Keratinocyte (primary cell): ENCODE data around the gene TLE7. TPM values are rescaled to one million over a fixed set of nuclear protein-coding genes. Genes with fewer than 3 reads are reported as not detected.
A peak's percentile ranks its signal among the peaks of the same experiment; 100 is the strongest.

Experiments used
- DNase-seq: peaks from one replicate; pipeline ENCODE4 v3.0.0-alpha.2; 2011; ENCODE audit warnings: low read depth, missing footprints, low spot score
- FAIRE-seq: peaks from 2 replicates; lab custom pipeline; 2011; peaks lifted over from hg19 to GRCh38; lab: Jason Lieb, UNC
- H2AFZ ChIP-seq: 2 replicates; pipeline ENCODE4 v1.6.0; 2012; ENCODE audit warnings: low read length, control low read depth, inconsistent platforms; ENCODE audit not compliant: control insufficient read depth
- H3K27ac ChIP-seq: 2 replicates; pipeline ENCODE4 v1.5.1; 2011; ENCODE audit warnings: low read length; ENCODE audit not compliant: control insufficient read depth, insufficient read depth
- H3K27me3 ChIP-seq: 3 replicates; pipeline ENCODE4 v1.6.0; 2011; ENCODE audit warnings: low read length; ENCODE audit not compliant: control insufficient read depth, insufficient read depth; ENCODE audit errors: extremely low read depth
- H3K36me3 ChIP-seq, 2 experiments: 2 replicates in 1 of 2; 3 replicates in 1 of 2; pipeline ENCODE4 v1.5.1; 2011; ENCODE audit warnings: low read length in 2 of 2, mild to moderate bottlenecking in 1 of 2; ENCODE audit not compliant: control insufficient read depth in 2 of 2, insufficient read depth in 2 of 2; ENCODE audit errors: extremely low read depth in 1 of 2
- H3K4me1 ChIP-seq: 3 replicates; pipeline ENCODE4 v1.5.1; 2011; ENCODE audit warnings: low read length; ENCODE audit not compliant: control insufficient read depth, insufficient read depth; ENCODE audit errors: extremely low read depth
- H3K4me2 ChIP-seq: 3 replicates; pipeline ENCODE4 v1.6.0; 2011; ENCODE audit warnings: low read depth, low read length; ENCODE audit not compliant: control insufficient read depth, insufficient read depth; ENCODE audit errors: extremely low read depth
- H3K4me3 ChIP-seq, 3 experiments: fragments of 200-600 bp in 1 of 3; sonication (generic) in 1 of 3; 2 replicates in 2 of 3; 3 replicates in 1 of 3; pipeline ENCODE4 v1.5.1; 2011 to 2016; ENCODE audit warnings: low read length in 3 of 3, mild to moderate bottlenecking in 3 of 3, control low read depth in 2 of 3, inconsistent platforms in 1 of 3, low read depth in 1 of 3, mixed read lengths in 1 of 3, mixed run types in 1 of 3, moderate library complexity in 1 of 3; ENCODE audit not compliant: control insufficient read depth in 2 of 3, insufficient read depth in 2 of 3; ENCODE audit errors: extremely low read depth in 1 of 3
- H3K79me2 ChIP-seq: 2 replicates; pipeline ENCODE4 v1.6.0; 2012; ENCODE audit warnings: low read length; ENCODE audit not compliant: control insufficient read depth, insufficient read depth
- H3K9ac ChIP-seq: 3 replicates; pipeline ENCODE4 v1.6.0; 2011; ENCODE audit warnings: low read length; ENCODE audit not compliant: control insufficient read depth, insufficient read depth; ENCODE audit errors: extremely low read depth
- H3K9me1 ChIP-seq: 3 replicates; pipeline ENCODE4 v1.6.0; 2011; ENCODE audit warnings: low read length; ENCODE audit not compliant: control insufficient read depth, insufficient read depth; ENCODE audit errors: extremely low read depth
- H3K9me3 ChIP-seq: 2 replicates; pipeline ENCODE4 v1.5.1; 2012; ENCODE audit warnings: low read depth, low read length; ENCODE audit not compliant: control insufficient read depth
- H4K20me1 ChIP-seq: 3 replicates; pipeline ENCODE4 v1.6.0; 2011; ENCODE audit warnings: low read length; ENCODE audit not compliant: control insufficient read depth, insufficient read depth; ENCODE audit errors: extremely low read depth
- EZH2 ChIP-seq: IDR thresholded peaks from one replicate; pipeline ENCODE4 v1.6.1; 2012; ENCODE audit warnings: inconsistent platforms, mild to moderate bottlenecking, low read length, moderate library complexity
- dilution Hi-C: fragments of 300-500 bp; cut with MboI; formaldehyde crosslinking; loops from one replicate; pipeline ENCODE4 v1.7.0; 2020; ENCODE audit warnings: low sequenced_read_pairs; ENCODE audit not compliant: extremely low pct_ligation_motif_present
- polyA plus RNA-seq, 5 experiments: library from polyadenylated mRNA; depleted of rRNA in 3 of 5; stranded (reverse) in 3 of 5; stranded (forward) in 1 of 5; unstranded in 1 of 5; fragments of >200 nt; gene quantifications; 1 replicate in 1 of 5; 2 replicates in 3 of 5; 3 replicates in 1 of 5; pipeline versions ENCODE4 v1.2.1 to v1.2.3, GENCODE V29; 2011 to 2012; ENCODE audit warnings: missing spikeins in 2 of 5, low read depth in 1 of 5, low replicate concordance in 1 of 5
- TF ChIP-seq, protein P1 (sequence below), 3 experiments: IDR thresholded peaks in 1 of 3; conservative IDR thresholded peaks in 1 of 3; optimal IDR thresholded peaks in 1 of 3; 2 replicates in 2 of 3; 3 replicates in 1 of 3; pipeline versions ENCODE3 to v1.5.1; 2011; ENCODE audit warnings: low read length in 3 of 3, mild to moderate bottlenecking in 3 of 3, moderate library complexity in 2 of 3, control low read depth in 1 of 3, inconsistent platforms in 1 of 3; ENCODE audit not compliant: insufficient read depth in 2 of 3; ENCODE audit errors: extremely low read depth in 1 of 3

TLE7 gene
- polyA plus RNA-seq, 1 donor (not counting 4 experiments of a cell fraction or from before 2014, with no cell fraction given), result not detected

DNA sequence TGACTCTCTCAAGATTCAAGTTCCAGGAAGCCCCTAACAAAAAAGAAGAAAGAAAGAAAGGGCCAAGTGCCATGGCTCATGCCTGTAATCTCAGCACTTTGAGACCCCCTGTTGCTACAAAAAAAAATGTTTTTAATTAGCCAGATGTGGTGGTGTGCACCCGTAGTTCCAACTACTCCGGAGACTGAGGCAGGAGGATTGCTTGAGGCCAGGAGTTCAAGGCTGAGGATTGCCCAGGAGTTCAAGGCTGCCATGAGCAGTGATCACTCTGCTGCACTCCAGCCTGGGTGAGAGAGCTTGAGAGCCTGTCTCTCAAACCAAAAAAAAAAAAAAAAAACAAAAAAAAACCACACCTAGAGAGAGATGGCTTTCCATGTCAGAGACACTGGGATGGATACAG, 18.8 kb downstream of the TLE7 start:
- H3K79me2 ChIP-seq, result no peaks in the 10 kb centered on the region
- DNase-seq (no peak), FAIRE-seq (no peak)
- no peaks in the 10 kb centered on the region for H3K4me1 ChIP-seq
- dilution Hi-C loops, result no loop called here
- H3K9ac ChIP-seq, result no peak overlapping the region
- H3K27ac ChIP-seq, result no peak overlapping the region
- no peak overlapping the region for H3K4me3 ChIP-seq
- H4K20me1 ChIP-seq, result no peaks in the 10 kb centered on the region
- no peaks in the 10 kb centered on the region for H3K36me3 ChIP-seq
- no peaks in the 10 kb centered on the region for H3K9me3 ChIP-seq
- H2AFZ ChIP-seq, result no peak overlapping the region
- no peak overlapping the region for H3K4me2 ChIP-seq
- peaks cover 7% of the 10 kb centered on the region for H3K27me3 ChIP-seq
- no peaks in the 10 kb centered on the region for H3K9me1 ChIP-seq
- TF ChIP-seq, protein P1, sequence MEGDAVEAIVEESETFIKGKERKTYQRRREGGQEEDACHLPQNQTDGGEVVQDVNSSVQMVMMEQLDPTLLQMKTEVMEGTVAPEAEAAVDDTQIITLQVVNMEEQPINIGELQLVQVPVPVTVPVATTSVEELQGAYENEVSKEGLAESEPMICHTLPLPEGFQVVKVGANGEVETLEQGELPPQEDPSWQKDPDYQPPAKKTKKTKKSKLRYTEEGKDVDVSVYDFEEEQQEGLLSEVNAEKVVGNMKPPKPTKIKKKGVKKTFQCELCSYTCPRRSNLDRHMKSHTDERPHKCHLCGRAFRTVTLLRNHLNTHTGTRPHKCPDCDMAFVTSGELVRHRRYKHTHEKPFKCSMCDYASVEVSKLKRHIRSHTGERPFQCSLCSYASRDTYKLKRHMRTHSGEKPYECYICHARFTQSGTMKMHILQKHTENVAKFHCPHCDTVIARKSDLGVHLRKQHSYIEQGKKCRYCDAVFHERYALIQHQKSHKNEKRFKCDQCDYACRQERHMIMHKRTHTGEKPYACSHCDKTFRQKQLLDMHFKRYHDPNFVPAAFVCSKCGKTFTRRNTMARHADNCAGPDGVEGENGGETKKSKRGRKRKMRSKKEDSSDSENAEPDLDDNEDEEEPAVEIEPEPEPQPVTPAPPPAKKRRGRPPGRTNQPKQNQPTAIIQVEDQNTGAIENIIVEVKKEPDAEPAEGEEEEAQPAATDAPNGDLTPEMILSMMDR (optimal IDR thresholded peaks at IDR 0.05 in 1 of 3, IDR thresholded peaks at IDR 0.05 in 1 of 3, conservative IDR thresholded peaks at IDR 0.05 in 1 of 3; ENCODE audit: extremely low read depth in 1 of 3, insufficient read depth in 2 of 3, low read length in 3 of 3), result no peak
- TF ChIP-seq EZH2, result no peak

- Histone ChIP-seq H3K27ac (no peak overlapping the region), H3K27me3 (peaks cover 7% of the 10 kb centered on the region), H3K4me3 (no peak overlapping the region), H2AFZ (no peak overlapping the region), H3K4me2 (no peak overlapping the region), H3K9me1 (no peaks in the 10 kb centered on the region), H3K4me1 (no peaks in the 10 kb centered on the region), H3K9ac (no peak overlapping the region), H3K79me2 (no peaks in the 10 kb centered on the region), H3K9me3 (no peaks in the 10 kb centered on the region), H3K36me3 (no peaks in the 10 kb centered on the region), H4K20me1 (no peaks in the 10 kb centered on the region)
- no peak for FAIRE-seq
- no peak for DNase-seq
- dilution Hi-C loops, result no loop called here
- TF ChIP-seq, protein P1 (optimal IDR thresholded peaks at IDR 0.05 in 1 of 3, IDR thresholded peaks at IDR 0.05 in 1 of 3, conservative IDR thresholded peaks at IDR 0.05 in 1 of 3; ENCODE audit: extremely low read depth in 1 of 3, insufficient read depth in 2 of 3, low read length in 3 of 3), result peak; percentile 72 to 83 (median 73)
- TF ChIP-seq EZH2, result no peak
Measured at GRCh38 chr16:71421911-71422310, 19.9 kb downstream of the TLE7 start.
